GM19023 (cell line): ENCODE data around the gene ZMIZ1.

Experiments used
- ATAC-seq: cut with Tn5 transposase; IDR thresholded peaks from one replicate; pipeline ENCODE4 v1.9.1; 2021; ENCODE audit warnings: mild to moderate bottlenecking, moderate library complexity; ENCODE audit not compliant: unreplicated experiment

ZMIZ1 gene

GRCh38 chr10:79135790-79136189 is 67.0 kb downstream of the ZMIZ1 start:
- no peak for ATAC-seq

- ATAC-seq: no peak
Observed at GRCh38 chr10:79136236-79137005, 67.7 kb downstream of the ZMIZ1 start.

GRCh38 chr10:79137300-79137756 is 68.6 kb downstream of the ZMIZ1 start:
- peak; percentile 22 for ATAC-seq

- peak; percentile 76 for ATAC-seq
Observed at GRCh38 chr10:79137826-79138225, 69.1 kb downstream of the ZMIZ1 start.

- ATAC-seq: no peak
Observed at GRCh38 chr10:79138449-79139123, 69.8 kb downstream of the ZMIZ1 start.

GRCh38 chr10:79139124-79139835 is 70.5 kb downstream of the ZMIZ1 start:
- ATAC-seq: no peak

GRCh38 chr10:79140085-79140793 is 71.5 kb downstream of the ZMIZ1 start:
- no peak for ATAC-seq

GRCh38 chr10:79140855-79141254 is 72.1 kb downstream of the ZMIZ1 start:
- ATAC-seq: no peak

GRCh38 chr10:79142064-79142491 is 73.3 kb downstream of the ZMIZ1 start:
- ATAC-seq: no peak

GRCh38 chr10:79142522-79143309 is 74.0 kb downstream of the ZMIZ1 start:
- no peak for ATAC-seq

GRCh38 chr10:79143879-79144278 is 75.1 kb downstream of the ZMIZ1 start:
- no peak for ATAC-seq

- ATAC-seq: no peak
Observed at GRCh38 chr10:79144351-79145173, 75.8 kb downstream of the ZMIZ1 start.

- no peak for ATAC-seq
Observed at GRCh38 chr10:79145174-79145483, 76.4 kb downstream of the ZMIZ1 start.

- no peak for ATAC-seq
Observed at GRCh38 chr10:79145517-79146470, 77.0 kb downstream of the ZMIZ1 start.

GRCh38 chr10:79146611-79147130 is 77.9 kb downstream of the ZMIZ1 start:
- no peak for ATAC-seq

- no peak for ATAC-seq
Observed at GRCh38 chr10:79147306-79147705, 78.5 kb downstream of the ZMIZ1 start.

GRCh38 chr10:79147796-79148451 is 79.2 kb downstream of the ZMIZ1 start:
- no peak for ATAC-seq
